Measurements from ENCODE around the gene ATP11C.
A peak's percentile ranks its signal among the peaks of the same experiment; 100 is the strongest.

GRCh38 chrX:139936259-139936658, 3.4 kb upstream of the ATP11C start:
- no peak for TF ChIP-seq CEBPB (IDR thresholded peaks at IDR 0.05; ENCODE audit: low read depth)
- TF ChIP-seq CTCF (IDR thresholded peaks at IDR 0.05 in 2 of 3, conservative IDR thresholded peaks at IDR 0.05 in 1 of 3; ENCODE audit: borderline replicate concordance in 1 of 3, insufficient read depth in 1 of 3, low read depth in 2 of 3, low read length in 2 of 3): peak in 1 of 3 experiments; percentile 26; a peak in 2 of 6 replicates
- TF ChIP-seq POLR2A (IDR thresholded peaks at IDR 0.05; ENCODE audit: borderline replicate concordance, extremely low read depth, insufficient read depth, insufficient read length): no peak
- TF ChIP-seq EZH2 (IDR thresholded peaks at IDR 0.05): no peak

Data from HCT116 (cell line).